Keratinocyte (primary cell): Measurements from ENCODE around the gene GRIN1. TPM values are rescaled to one million over a fixed set of nuclear protein-coding genes. Genes with fewer than 3 reads are reported as not detected.

Source experiments
- DNase-seq: peaks from one replicate; pipeline ENCODE4 v3.0.0-alpha.2; 2011; ENCODE audit warnings: low read depth, missing footprints, low spot score
- FAIRE-seq: peaks from 2 replicates; lab custom pipeline; 2011; peaks lifted over from hg19 to GRCh38; lab: Jason Lieb, UNC
- H2AFZ ChIP-seq: 2 replicates; pipeline ENCODE4 v1.6.0; 2012; ENCODE audit warnings: low read length, control low read depth, inconsistent platforms; ENCODE audit not compliant: control insufficient read depth
- H3K27ac ChIP-seq: 2 replicates; pipeline ENCODE4 v1.5.1; 2011; ENCODE audit warnings: low read length; ENCODE audit not compliant: control insufficient read depth, insufficient read depth
- H3K27me3 ChIP-seq: 3 replicates; pipeline ENCODE4 v1.6.0; 2011; ENCODE audit warnings: low read length; ENCODE audit not compliant: control insufficient read depth, insufficient read depth; ENCODE audit errors: extremely low read depth
- H3K36me3 ChIP-seq, 2 experiments: 2 replicates in 1 of 2; 3 replicates in 1 of 2; pipeline ENCODE4 v1.5.1; 2011; ENCODE audit warnings: low read length in 2 of 2, mild to moderate bottlenecking in 1 of 2; ENCODE audit not compliant: control insufficient read depth in 2 of 2, insufficient read depth in 2 of 2; ENCODE audit errors: extremely low read depth in 1 of 2
- H3K4me1 ChIP-seq: 3 replicates; pipeline ENCODE4 v1.5.1; 2011; ENCODE audit warnings: low read length; ENCODE audit not compliant: control insufficient read depth, insufficient read depth; ENCODE audit errors: extremely low read depth
- H3K4me2 ChIP-seq: 3 replicates; pipeline ENCODE4 v1.6.0; 2011; ENCODE audit warnings: low read depth, low read length; ENCODE audit not compliant: control insufficient read depth, insufficient read depth; ENCODE audit errors: extremely low read depth
- H3K4me3 ChIP-seq, 3 experiments: fragments of 200-600 bp in 1 of 3; sonication (generic) in 1 of 3; 2 replicates in 2 of 3; 3 replicates in 1 of 3; pipeline ENCODE4 v1.5.1; 2011 to 2016; ENCODE audit warnings: low read length in 3 of 3, mild to moderate bottlenecking in 3 of 3, control low read depth in 2 of 3, inconsistent platforms in 1 of 3, low read depth in 1 of 3, mixed read lengths in 1 of 3, mixed run types in 1 of 3, moderate library complexity in 1 of 3; ENCODE audit not compliant: control insufficient read depth in 2 of 3, insufficient read depth in 2 of 3; ENCODE audit errors: extremely low read depth in 1 of 3
- H3K79me2 ChIP-seq: 2 replicates; pipeline ENCODE4 v1.6.0; 2012; ENCODE audit warnings: low read length; ENCODE audit not compliant: control insufficient read depth, insufficient read depth
- H3K9ac ChIP-seq: 3 replicates; pipeline ENCODE4 v1.6.0; 2011; ENCODE audit warnings: low read length; ENCODE audit not compliant: control insufficient read depth, insufficient read depth; ENCODE audit errors: extremely low read depth
- H3K9me1 ChIP-seq: 3 replicates; pipeline ENCODE4 v1.6.0; 2011; ENCODE audit warnings: low read length; ENCODE audit not compliant: control insufficient read depth, insufficient read depth; ENCODE audit errors: extremely low read depth
- H3K9me3 ChIP-seq: 2 replicates; pipeline ENCODE4 v1.5.1; 2012; ENCODE audit warnings: low read depth, low read length; ENCODE audit not compliant: control insufficient read depth
- H4K20me1 ChIP-seq: 3 replicates; pipeline ENCODE4 v1.6.0; 2011; ENCODE audit warnings: low read length; ENCODE audit not compliant: control insufficient read depth, insufficient read depth; ENCODE audit errors: extremely low read depth
- EZH2 ChIP-seq: IDR thresholded peaks from one replicate; pipeline ENCODE4 v1.6.1; 2012; ENCODE audit warnings: inconsistent platforms, mild to moderate bottlenecking, low read length, moderate library complexity
- dilution Hi-C: fragments of 300-500 bp; cut with MboI; formaldehyde crosslinking; loops from one replicate; pipeline ENCODE4 v1.7.0; 2020; ENCODE audit warnings: low sequenced_read_pairs; ENCODE audit not compliant: extremely low pct_ligation_motif_present
- polyA plus RNA-seq, 5 experiments: library from polyadenylated mRNA; depleted of rRNA in 3 of 5; stranded (reverse) in 3 of 5; stranded (forward) in 1 of 5; unstranded in 1 of 5; fragments of >200 nt; gene quantifications; 1 replicate in 1 of 5; 2 replicates in 3 of 5; 3 replicates in 1 of 5; pipeline versions ENCODE4 v1.2.1 to v1.2.3, GENCODE V29; 2011 to 2012; ENCODE audit warnings: missing spikeins in 2 of 5, low read depth in 1 of 5, low replicate concordance in 1 of 5
- TF ChIP-seq, protein P1 (sequence below), 3 experiments: IDR thresholded peaks in 1 of 3; conservative IDR thresholded peaks in 1 of 3; optimal IDR thresholded peaks in 1 of 3; 2 replicates in 2 of 3; 3 replicates in 1 of 3; pipeline versions ENCODE3 to v1.5.1; 2011; ENCODE audit warnings: low read length in 3 of 3, mild to moderate bottlenecking in 3 of 3, moderate library complexity in 2 of 3, control low read depth in 1 of 3, inconsistent platforms in 1 of 3; ENCODE audit not compliant: insufficient read depth in 2 of 3; ENCODE audit errors: extremely low read depth in 1 of 3

GRIN1 gene
- polyA plus RNA-seq, 1 donor (not counting 4 experiments of a cell fraction or from before 2014, with no cell fraction given), result 0.03 TPM

DNA sequence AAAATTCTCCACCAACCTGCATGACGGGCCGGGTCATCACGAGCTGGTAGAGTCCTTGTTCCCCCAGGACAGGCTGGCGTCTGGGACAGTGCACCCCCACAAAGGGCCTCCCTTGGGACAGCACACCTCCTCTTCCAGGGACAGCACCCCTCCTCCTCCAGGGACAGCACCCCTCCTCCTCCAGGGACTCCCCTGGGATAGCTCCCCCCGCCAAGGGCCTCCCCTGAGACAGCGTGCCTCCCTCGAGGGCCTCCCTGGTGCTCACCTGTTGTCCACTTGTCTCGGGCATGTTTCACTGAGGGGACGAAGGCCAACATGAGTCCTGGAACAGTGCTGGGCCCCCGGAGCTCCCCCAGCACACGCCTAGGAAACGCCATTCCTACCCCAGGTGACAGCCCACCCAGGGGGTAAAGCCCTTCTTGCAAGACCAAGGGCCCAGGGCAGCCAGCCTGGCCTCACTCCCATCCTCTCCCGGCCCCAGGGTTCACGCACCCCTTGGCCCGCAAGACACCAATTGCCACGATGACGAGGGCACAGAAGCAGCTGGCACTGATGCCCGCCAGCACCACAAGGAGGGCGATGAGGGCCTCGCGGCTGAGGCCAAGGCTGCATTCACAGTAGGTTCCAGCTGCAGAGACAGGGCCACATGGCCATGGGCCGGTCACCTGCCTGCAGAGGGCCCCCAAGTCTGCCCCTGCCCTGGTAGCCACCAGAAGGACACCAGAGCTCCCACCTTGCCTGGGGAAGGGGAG is 32.4 kb downstream of the GRIN1 start:
- no peaks in the 10 kb centered on the region for H3K36me3 ChIP-seq
- H3K4me2 ChIP-seq, result no peak overlapping the region
- DNase-seq, result no peak
- no peak for FAIRE-seq
- H3K9me1 ChIP-seq, result no peaks in the 10 kb centered on the region
- no peak overlapping the region for H2AFZ ChIP-seq
- dilution Hi-C loops, result no loop called here
- no peaks in the 10 kb centered on the region for H3K9me3 ChIP-seq
- H3K27ac ChIP-seq, result no peak overlapping the region
- H4K20me1 ChIP-seq, result peaks cover 9% of the 10 kb centered on the region
- H3K79me2 ChIP-seq, result no peaks in the 10 kb centered on the region
- TF ChIP-seq, protein P1, sequence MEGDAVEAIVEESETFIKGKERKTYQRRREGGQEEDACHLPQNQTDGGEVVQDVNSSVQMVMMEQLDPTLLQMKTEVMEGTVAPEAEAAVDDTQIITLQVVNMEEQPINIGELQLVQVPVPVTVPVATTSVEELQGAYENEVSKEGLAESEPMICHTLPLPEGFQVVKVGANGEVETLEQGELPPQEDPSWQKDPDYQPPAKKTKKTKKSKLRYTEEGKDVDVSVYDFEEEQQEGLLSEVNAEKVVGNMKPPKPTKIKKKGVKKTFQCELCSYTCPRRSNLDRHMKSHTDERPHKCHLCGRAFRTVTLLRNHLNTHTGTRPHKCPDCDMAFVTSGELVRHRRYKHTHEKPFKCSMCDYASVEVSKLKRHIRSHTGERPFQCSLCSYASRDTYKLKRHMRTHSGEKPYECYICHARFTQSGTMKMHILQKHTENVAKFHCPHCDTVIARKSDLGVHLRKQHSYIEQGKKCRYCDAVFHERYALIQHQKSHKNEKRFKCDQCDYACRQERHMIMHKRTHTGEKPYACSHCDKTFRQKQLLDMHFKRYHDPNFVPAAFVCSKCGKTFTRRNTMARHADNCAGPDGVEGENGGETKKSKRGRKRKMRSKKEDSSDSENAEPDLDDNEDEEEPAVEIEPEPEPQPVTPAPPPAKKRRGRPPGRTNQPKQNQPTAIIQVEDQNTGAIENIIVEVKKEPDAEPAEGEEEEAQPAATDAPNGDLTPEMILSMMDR (optimal IDR thresholded peaks at IDR 0.05 in 1 of 3, IDR thresholded peaks at IDR 0.05 in 1 of 3, conservative IDR thresholded peaks at IDR 0.05 in 1 of 3; ENCODE audit: extremely low read depth in 1 of 3, insufficient read depth in 2 of 3, low read length in 3 of 3), result no peak
- TF ChIP-seq EZH2, result no peak
- no peak overlapping the region for H3K4me3 ChIP-seq
- H3K9ac ChIP-seq, result no peak overlapping the region
- peaks cover 89% of the 10 kb centered on the region for H3K27me3 ChIP-seq
- H3K4me1 ChIP-seq, result no peaks in the 10 kb centered on the region

DNA sequence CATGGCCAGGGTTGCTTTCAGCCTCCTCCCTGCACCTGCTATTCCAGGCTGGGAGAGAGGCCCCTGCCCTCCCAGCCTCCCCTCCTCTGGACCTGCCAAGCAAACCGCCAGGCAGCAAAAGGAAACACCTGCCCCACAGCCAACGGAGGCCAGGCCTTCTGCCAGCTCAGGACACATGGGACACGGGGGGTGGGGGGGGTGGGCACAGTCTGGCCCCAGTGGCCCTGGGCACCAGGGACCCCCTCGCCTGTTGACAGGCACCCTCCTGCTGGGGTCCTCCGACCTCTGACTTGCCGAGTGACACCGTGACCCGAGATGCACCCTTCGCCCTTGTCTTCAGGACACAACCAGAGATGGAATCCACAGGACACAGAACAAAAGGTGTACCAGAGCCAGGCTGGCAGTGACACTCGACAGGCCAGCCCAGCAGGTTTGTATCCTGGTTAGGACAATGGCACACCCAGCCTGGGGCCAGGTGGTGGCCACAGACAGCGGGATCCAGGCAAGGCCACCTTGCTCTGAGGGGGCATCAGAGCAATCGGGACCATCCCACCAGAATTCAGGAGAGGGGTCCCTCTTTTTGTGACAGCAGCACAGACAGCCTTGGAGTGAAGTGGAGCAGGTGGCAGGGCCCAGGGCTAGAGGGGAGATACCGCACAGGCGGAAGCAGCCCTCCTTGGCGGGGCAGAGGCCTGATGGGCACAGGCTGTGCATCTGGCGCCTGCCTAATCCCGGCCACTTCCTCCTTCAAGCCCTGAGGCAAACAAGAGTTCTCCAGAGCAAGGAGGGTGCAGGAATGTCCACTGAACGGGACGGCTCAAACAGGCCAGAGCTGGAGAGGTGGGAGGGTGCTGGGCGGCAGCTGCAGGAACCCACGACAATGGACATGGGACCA is 34.2 kb downstream of the GRIN1 start:
- H4K20me1 ChIP-seq, result peaks cover 14% of the 10 kb centered on the region
- FAIRE-seq (no peak), DNase-seq (no peak)
- H3K9me3 ChIP-seq, result no peaks in the 10 kb centered on the region
- TF ChIP-seq, protein P1 (optimal IDR thresholded peaks at IDR 0.05 in 1 of 3, IDR thresholded peaks at IDR 0.05 in 1 of 3, conservative IDR thresholded peaks at IDR 0.05 in 1 of 3; ENCODE audit: extremely low read depth in 1 of 3, insufficient read depth in 2 of 3, low read length in 3 of 3), result no peak
- no peak for TF ChIP-seq EZH2
- no peak overlapping the region for H3K9ac ChIP-seq
- H3K4me2 ChIP-seq, result no peak overlapping the region
- no peaks in the 10 kb centered on the region for H3K4me1 ChIP-seq
- no peak overlapping the region for H3K4me3 ChIP-seq
- dilution Hi-C loops, result no loop called here
- H3K79me2 ChIP-seq, result no peaks in the 10 kb centered on the region
- H3K9me1 ChIP-seq, result no peaks in the 10 kb centered on the region
- H3K27me3 ChIP-seq, result peaks cover 71% of the 10 kb centered on the region
- no peak overlapping the region for H3K27ac ChIP-seq
- no peaks in the 10 kb centered on the region for H3K36me3 ChIP-seq
- no peak overlapping the region for H2AFZ ChIP-seq
